Lung (tissue), 12 donors: ENCODE measurements around the gene RRAGC. TPM values are rescaled to one million over a fixed set of nuclear protein-coding genes. Genes with fewer than 3 reads are reported as not detected.

Source experiments
- ATAC-seq: fragments of 200-7000 bp; cut with Tn5 transposase; one replicate; pipeline ENCODE4 v1.9.1; 2020; ENCODE audit warnings: moderate number of reproducible peaks; ENCODE audit not compliant: insufficient read depth, low FRiP score
- DNase-seq, 3 donors: peaks; one replicate each; pipeline ENCODE4 v3.0.0-alpha.2; 2013 to 2017
- H3K27ac ChIP-seq, 2 donors: one replicate each; pipeline ENCODE4 v1.5.1; 2013; ENCODE audit warnings: mild to moderate bottlenecking in 2 of 2, moderate library complexity in 2 of 2, control low read depth in 1 of 2, inconsistent platforms in 1 of 2, low read depth in 1 of 2, low read length in 1 of 2
- H3K27me3 ChIP-seq, 3 donors: one replicate each; pipeline ENCODE4 v1.5.1; 2013; ENCODE audit warnings: low read length in 2 of 3; ENCODE audit not compliant: control insufficient read depth in 3 of 3, insufficient read depth in 3 of 3
- H3K36me3 ChIP-seq, 4 donors: one replicate each; pipeline ENCODE4 v1.5.1; 2013; ENCODE audit warnings: low read length in 4 of 4, mild to moderate bottlenecking in 1 of 4, moderate library complexity in 1 of 4; ENCODE audit not compliant: control insufficient read depth in 4 of 4, insufficient read depth in 4 of 4
- H3K4me1 ChIP-seq, 5 donors: one replicate each; pipeline ENCODE4 v1.5.1; 2013; ENCODE audit warnings: low read length in 5 of 5, mild to moderate bottlenecking in 2 of 5, moderate library complexity in 1 of 5; ENCODE audit not compliant: control insufficient read depth in 5 of 5, insufficient read depth in 5 of 5
- H3K4me3 ChIP-seq: one replicate; pipeline ENCODE4 v1.5.1; 2013; ENCODE audit warnings: mild to moderate bottlenecking, control low read depth, moderate library complexity
- H3K9ac ChIP-seq, 2 donors: one replicate each; pipeline ENCODE4 v1.5.1; 2013; ENCODE audit warnings: low read length in 2 of 2, control low read depth in 1 of 2; ENCODE audit not compliant: insufficient read depth in 1 of 2
- H3K9me3 ChIP-seq, 4 donors: one replicate each; pipeline ENCODE4 v1.5.1; 2013; ENCODE audit warnings: low read length in 3 of 4, mild to moderate bottlenecking in 1 of 4, moderate library complexity in 1 of 4; ENCODE audit not compliant: control insufficient read depth in 4 of 4, insufficient read depth in 3 of 4
- CTCF ChIP-seq: IDR thresholded peaks from 2 replicates; pipeline ENCODE4 v1.5.1; 2012; ENCODE audit warnings: mild to moderate bottlenecking; ENCODE audit errors: control extremely low read depth, extremely low read depth
- WGBS, 2 donors: extraction: QIAGEN DNeasy Blood & Tissue Kit; methylation state at CpG; one replicate each; pipeline ENCODE4 v1.1.7; 2013; 5-methylcytosine and 5-hydroxymethylcytosine counted together
- polyA plus RNA-seq, 2 donors: library from polyadenylated mRNA; stranded (reverse); fragments of 200-250 nt; gene quantifications; one replicate each; pipeline ENCODE4 v1.2.1, GENCODE V29; 2013
- total RNA-seq, 2 donors: library from RNA; depleted of rRNA in 1 of 2; stranded (reverse); fragments of >200 nt in 1 of 2; gene quantifications; one replicate each; pipeline ENCODE4 v1.2.1, GENCODE V29; 2014 to 2021
- donor health status: control.
- donor health status: control.
- donor health status: Bipolar disorder and iron deficiency.
- donor health status: healthy.
- donor health status: DM: yes; HTN: yes; CAD: no.

RRAGC gene
- total and polyA plus RNA-seq, 4 donors = 13.0 to 32.1 (median 27.0) TPM

DNA sequence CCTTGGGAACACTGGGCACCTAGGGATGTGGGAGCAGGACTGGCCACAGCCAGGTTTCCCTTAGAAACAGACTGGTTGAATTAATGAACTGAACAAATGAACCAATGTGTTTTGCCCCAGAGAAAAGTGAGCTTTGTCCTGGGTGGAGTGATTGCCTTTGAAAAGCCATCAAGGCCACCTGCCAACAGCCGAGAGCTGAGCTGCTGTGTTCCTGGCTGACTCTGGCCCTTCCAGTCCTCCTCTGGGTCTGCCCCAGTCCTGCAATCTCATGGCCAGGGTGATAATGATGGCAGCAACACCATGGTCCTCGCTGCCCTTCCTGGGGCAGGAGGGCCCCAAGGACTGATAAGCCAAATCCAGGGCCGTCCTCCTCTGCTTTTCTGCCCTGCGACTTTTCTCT, 40.0 kb upstream of the RRAGC start:
- 83 to 91% methylated on average over 4 of the region's 4 CpGs for WGBS, 2 donors
- H3K4me1 ChIP-seq = no peaks in the 10 kb centered on the region
- ATAC-seq (no peak), DNase-seq (no peak)
- H3K27me3 ChIP-seq = no peaks in the 10 kb centered on the region
- no peak overlapping the region for H3K4me3 ChIP-seq
- H3K27ac ChIP-seq = no peak overlapping the region
- no peak for TF ChIP-seq CTCF
- H3K36me3 ChIP-seq = no peaks in the 10 kb centered on the region
- no peak overlapping the region for H3K9ac ChIP-seq
- H3K9me3 ChIP-seq = peaks cover 0 to 3% (median 0%) of the 10 kb centered on the region in 4 donors

GRCh38 chr1:38898653-38899230, 39.2 kb upstream of the RRAGC start:
- Histone ChIP-seq H3K36me3 (no peaks in the 10 kb centered on the region), H3K9me3 (peaks cover 0 to 3% (median 0%) of the 10 kb centered on the region in 4 donors), H3K4me3 (no peak overlapping the region), H3K27me3 (no peaks in the 10 kb centered on the region), H3K27ac (no peak overlapping the region), H3K4me1 (no peaks in the 10 kb centered on the region), H3K9ac (no peak overlapping the region)
- TF ChIP-seq CTCF = no peak
- ATAC-seq (no peak), DNase-seq (no peak)

DNA sequence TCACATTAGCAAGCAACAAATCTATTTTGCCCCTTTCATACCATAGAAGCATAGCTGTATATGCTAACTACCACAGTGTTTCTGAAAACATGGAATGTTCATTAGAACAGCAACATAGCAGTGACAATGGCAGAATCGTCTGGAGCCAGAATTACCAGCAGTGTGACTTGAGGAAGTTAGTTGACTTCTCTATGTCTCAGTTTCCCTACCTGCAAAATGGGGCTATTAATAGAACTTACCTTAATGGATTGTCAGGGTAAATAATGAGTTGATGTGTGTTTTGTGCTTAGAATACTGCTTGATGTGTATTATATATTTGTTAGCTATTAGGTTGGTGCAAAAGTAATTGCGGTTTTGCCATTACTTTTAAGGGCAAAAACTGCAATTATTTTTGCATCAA, 36.6 kb upstream of the RRAGC start:
- Histone ChIP-seq H3K27me3 (no peaks in the 10 kb centered on the region), H3K27ac (no peak overlapping the region), H3K9me3 (peaks cover 0 to 3% (median 0%) of the 10 kb centered on the region in 4 donors), H3K9ac (no peak overlapping the region), H3K4me3 (no peak overlapping the region), H3K4me1 (no peaks in the 10 kb centered on the region), H3K36me3 (peaks cover 0 to 2% (median under 1%) of the 10 kb centered on the region in 4 donors)
- DNase-seq (no peak), ATAC-seq (no peak)
- no peak for TF ChIP-seq CTCF
- WGBS, 2 donors = 92 to 96% methylated on average over 2 of the region's 2 CpGs

GRCh38 chr1:38892976-38893375, 33.4 kb upstream of the RRAGC start:
- Histone ChIP-seq H3K4me1 (no peaks in the 10 kb centered on the region), H3K27me3 (no peaks in the 10 kb centered on the region), H3K9ac (no peak overlapping the region), H3K9me3 (no peaks in the 10 kb centered on the region), H3K4me3 (no peak overlapping the region), H3K27ac (no peak overlapping the region), H3K36me3 (peaks cover 0 to 2% (median under 1%) of the 10 kb centered on the region in 4 donors)
- 81 to 90% methylated on average over 1 of the region's 1 CpG for WGBS, 2 donors
- ATAC-seq (no peak), DNase-seq (no peak)
- no peak for TF ChIP-seq CTCF
